Spleen (tissue), 11 donors: ENCODE results near the gene DSCAML1. TPM values are rescaled to one million over a fixed set of nuclear protein-coding genes. Genes with fewer than 3 reads are reported as not detected.

Source experiments
- DNase-seq: peaks from one replicate; pipeline ENCODE4 v3.0.0-alpha.2; 2020
- H3K27ac ChIP-seq, 8 donors: fragments of 200-600 bp; sonication (generic) in 7 of 8; 1 replicate in 4 of 8; 2 replicates in 4 of 8; pipeline versions ENCODE4 v1.5.0 to v1.8.0; 2016 to 2021; ENCODE audit warnings: inconsistent platforms in 4 of 8, mild to moderate bottlenecking in 4 of 8, moderate library complexity in 1 of 8
- H3K27me3 ChIP-seq, 7 donors: fragments of 200-600 bp; sonication (generic) in 6 of 7; replicated peaks in 1 of 7; 1 replicate in 4 of 7; 2 replicates in 3 of 7; pipeline versions ENCODE4 v1.5.0 to v1.8.0; 2016 to 2021; ENCODE audit warnings: inconsistent platforms in 3 of 7, mild to moderate bottlenecking in 1 of 7
- H3K36me3 ChIP-seq, 6 donors: fragments of 200-600 bp; sonication (generic) in 5 of 6; 1 replicate in 4 of 6; 2 replicates in 2 of 6; pipeline versions ENCODE4 v1.5.0 to v1.8.0; 2016 to 2021; ENCODE audit warnings: inconsistent platforms in 2 of 6
- H3K4me1 ChIP-seq, 6 donors: fragments of 200-600 bp; sonication (generic) in 5 of 6; 1 replicate in 3 of 6; 2 replicates in 3 of 6; pipeline versions ENCODE4 v1.5.0 to v1.8.0; 2016 to 2021; ENCODE audit warnings: inconsistent platforms in 3 of 6
- H3K4me3 ChIP-seq, 8 donors: fragments of 200-600 bp; sonication (generic) in 7 of 8; 1 replicate in 4 of 8; 2 replicates in 4 of 8; pipeline versions ENCODE4 v1.5.0 to v1.8.0; 2016 to 2021; ENCODE audit warnings: inconsistent platforms in 4 of 8, mild to moderate bottlenecking in 4 of 8, moderate library complexity in 2 of 8
- H3K9me3 ChIP-seq, 8 donors: fragments of 200-600 bp; sonication (generic) in 7 of 8; 1 replicate in 4 of 8; 2 replicates in 4 of 8; pipeline versions ENCODE4 v1.5.0 to v1.8.0; 2016 to 2021; ENCODE audit warnings: inconsistent platforms in 4 of 8
- CTCF ChIP-seq, 11 experiments: fragments of 200-600 bp in 7 of 11; fragments of 450-650 bp in 4 of 11; sonication (generic) in 4 of 11; IDR thresholded peaks in 8 of 11; conservative IDR thresholded peaks in 3 of 11; 1 replicate in 7 of 11; 2 replicates in 4 of 11; pipeline versions ENCODE4 v1.4.0 to v1.8.0; 2016 to 2021; ENCODE audit warnings: antibody characterized with exemption in 11 of 11, inconsistent platforms in 4 of 11, mild to moderate bottlenecking in 1 of 11
- POLR2A ChIP-seq, 3 donors: fragments of 450-650 bp; IDR thresholded peaks; one replicate each; pipeline ENCODE4 v1.5.1; 2017; ENCODE audit warnings: antibody characterized with exemption in 3 of 3, mild to moderate bottlenecking in 1 of 3
- POLR2AphosphoS5 ChIP-seq, 3 donors: sonication (generic); formaldehyde crosslinking; IDR thresholded peaks; one replicate each; pipeline ENCODE4 v1.5.1; 2017; ENCODE audit warnings: antibody characterized with exemption in 3 of 3
- WGBS, 5 donors: extraction: QIAGEN DNeasy Blood & Tissue Kit in 3 of 5; methylation state at CpG; one replicate each; pipeline versions ENCODE4 v1.1.5 to v1.1.7; 2013 to 2018; 5-methylcytosine and 5-hydroxymethylcytosine counted together
- intact Hi-C: fragments of 100-400 bp; cut with DNase I; formaldehyde crosslinking; loops from one replicate; pipeline ENCODE4 v1.15.0; 2023; ENCODE audit warnings: low total_unique reads
- polyA plus RNA-seq, 3 donors: library from polyadenylated mRNA; stranded (reverse); fragments of 200-250 nt; gene quantifications; one replicate each; pipeline ENCODE4 v1.2.1, GENCODE V29; 2013
- total RNA-seq, 7 donors: library from RNA; depleted of rRNA in 3 of 7; stranded (reverse); fragments of >200 nt in 3 of 7; fragmentation: NEBNext Ultra II Directional in 4 of 7; extraction: Animal tissue kit (Norgen Biotek cat#: 25700) in 4 of 7; gene quantifications; one replicate each; pipeline versions ENCODE4 v1.1.0 to v1.2.1, GENCODE V29; 2016 to 2021
- donor health status: healthy with polysubstance abuse.
- donor health status: DM: no; HTN: no; CAD: no; lungs with moderate emphysema.
- donor health status: DM: no; HTN: no; CAD: no.
- donor health status: Bipolar disorder and iron deficiency.
- donor health status: healthy.
- donor health status: DM: no; HTN: no; CAD: no.
- donor health status: DM: yes; HTN: yes; CAD: no.

Gene DSCAML1
- total and polyA plus RNA-seq, 10 donors: 0.07 to 10.7 (median 2.3) TPM

DNA sequence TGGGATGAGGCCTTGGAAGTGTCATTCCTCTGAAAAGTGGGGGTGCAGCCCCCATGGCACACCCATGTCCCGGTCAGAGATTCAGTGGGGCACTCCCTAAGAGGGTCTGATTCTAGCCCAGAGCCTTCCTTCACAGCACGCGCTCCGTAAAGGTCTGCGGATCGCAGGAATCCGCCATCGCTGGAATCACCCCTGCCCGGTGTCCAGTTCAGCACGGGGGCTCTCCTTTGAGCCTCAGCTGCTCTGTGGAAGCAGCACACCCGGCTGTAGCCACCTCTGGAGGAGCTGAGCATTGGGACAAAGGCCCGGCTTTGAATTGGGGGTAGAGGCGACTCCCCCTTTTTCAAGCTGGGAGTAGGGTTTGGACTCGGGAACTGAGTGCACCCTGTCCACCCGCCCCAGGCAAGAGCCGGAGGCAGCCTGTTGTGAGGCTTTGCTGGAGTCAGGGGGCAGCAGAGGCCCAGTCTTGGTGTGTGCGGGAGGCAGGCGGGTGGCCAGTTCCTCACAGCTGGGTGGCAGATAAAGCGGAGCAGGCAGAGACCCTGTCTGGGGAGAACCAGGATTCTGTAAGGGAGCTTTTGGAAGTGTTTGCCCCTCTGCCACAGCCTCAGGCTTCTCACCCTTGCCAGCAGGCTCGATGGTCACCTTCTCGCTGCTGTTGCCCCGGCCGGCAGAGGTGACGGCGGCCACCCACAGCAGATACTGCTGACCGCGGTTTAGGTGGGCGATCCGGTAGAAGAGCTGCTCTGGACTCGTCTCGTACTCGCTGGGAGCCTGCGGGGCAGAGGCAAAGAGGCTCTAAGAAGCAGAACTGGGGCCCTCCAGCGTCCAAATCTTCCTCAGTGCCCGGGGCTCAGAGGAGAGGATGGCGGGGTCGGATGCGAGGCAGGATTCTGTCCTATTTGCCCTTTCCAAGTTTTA, 353.5 kb downstream of the DSCAML1 start:
- peaks cover 0 to 28% (median 0%) of the 10 kb centered on the region in 7 donors for H3K27me3 ChIP-seq
- H3K9me3 ChIP-seq: no peaks in the 10 kb centered on the region
- H3K36me3 ChIP-seq: no peaks in the 10 kb centered on the region
- peak in 7 of 11 experiments; percentile 20 to 54 (median 25) for TF ChIP-seq CTCF (IDR thresholded peaks at IDR 0.05 in 8 of 11, conservative IDR thresholded peaks at IDR 0.05 in 3 of 11)
- no peak for TF ChIP-seq POLR2AphosphoS5 (IDR thresholded peaks at IDR 0.05)
- TF ChIP-seq POLR2A (IDR thresholded peaks at IDR 0.05): no peak
- intact Hi-C loops: no loop called here
- peak; percentile 74 for DNase-seq
- no peak overlapping the region for H3K4me3 ChIP-seq
- no peaks in the 10 kb centered on the region for H3K4me1 ChIP-seq
- 41 to 59% (median 56%) methylated on average over 19 to 38 of the region's 38 CpGs for WGBS, 5 donors
- no peak overlapping the region for H3K27ac ChIP-seq

- Histone ChIP-seq H3K4me1 (no peaks in the 10 kb centered on the region), H3K36me3 (no peaks in the 10 kb centered on the region), H3K4me3 (no peak overlapping the region), H3K27ac (no peak overlapping the region), H3K27me3 (peaks cover 0 to 23% (median 0%) of the 10 kb centered on the region in 7 donors), H3K9me3 (no peaks in the 10 kb centered on the region)
- intact Hi-C loops: no loop called here
- peak; percentile 50 for DNase-seq
- TF ChIP-seq CTCF (IDR thresholded peaks at IDR 0.05 in 8 of 11, conservative IDR thresholded peaks at IDR 0.05 in 3 of 11) (no peak), POLR2AphosphoS5 (IDR thresholded peaks at IDR 0.05) (no peak), POLR2A (IDR thresholded peaks at IDR 0.05) (no peak)
- WGBS, 5 donors: 83 to 94% (median 91%) methylated on average over 12 of the region's 12 CpGs
These were observed 354.2 kb downstream of the DSCAML1 start for GRCh38 chr11:117442869-117443239.

GRCh38 chr11:117442049-117442868, 354.8 kb downstream of the DSCAML1 start:
- Histone ChIP-seq H3K36me3 (no peaks in the 10 kb centered on the region), H3K4me3 (no peak overlapping the region), H3K9me3 (no peaks in the 10 kb centered on the region), H3K27ac (no peak overlapping the region), H3K4me1 (no peaks in the 10 kb centered on the region), H3K27me3 (peaks cover 0 to 26% (median 0%) of the 10 kb centered on the region in 7 donors)
- DNase-seq: no peak
- intact Hi-C loops: no loop called here
- TF ChIP-seq POLR2A (IDR thresholded peaks at IDR 0.05) (no peak), POLR2AphosphoS5 (IDR thresholded peaks at IDR 0.05) (no peak), CTCF (IDR thresholded peaks at IDR 0.05 in 8 of 11, conservative IDR thresholded peaks at IDR 0.05 in 3 of 11) (no peak)
- 89 to 96% (median 92%) methylated on average over 16 of the region's 16 CpGs for WGBS, 5 donors
